ENCODE results near the gene MKX.
"Not testable (repeated sequence)": the region's sequence is repeated elsewhere in the genome, so short reads cannot be mapped to it uniquely, and the experiment has no call there.

Gene MKX

DNA sequence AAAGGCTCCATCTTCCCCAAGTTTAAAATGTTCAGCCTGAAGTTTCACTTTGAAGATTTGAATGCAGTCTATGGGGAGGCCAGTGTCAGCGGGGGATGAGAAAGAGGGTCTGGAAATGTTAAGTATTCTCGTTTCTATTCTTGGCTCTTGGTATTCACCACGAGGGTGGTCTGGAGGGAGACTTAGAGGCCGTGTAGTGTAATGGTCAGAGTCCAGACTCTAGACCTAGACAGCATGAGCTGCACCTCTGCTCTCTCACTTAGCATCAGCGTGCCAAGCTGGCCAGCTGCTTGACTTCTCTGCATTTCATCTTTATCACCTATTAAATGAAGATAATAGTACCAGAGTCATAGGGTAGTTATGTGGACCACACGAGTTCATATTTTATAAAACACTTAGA is 57.9 kb downstream of the MKX start:
- no peak for DNase-seq

DNA sequence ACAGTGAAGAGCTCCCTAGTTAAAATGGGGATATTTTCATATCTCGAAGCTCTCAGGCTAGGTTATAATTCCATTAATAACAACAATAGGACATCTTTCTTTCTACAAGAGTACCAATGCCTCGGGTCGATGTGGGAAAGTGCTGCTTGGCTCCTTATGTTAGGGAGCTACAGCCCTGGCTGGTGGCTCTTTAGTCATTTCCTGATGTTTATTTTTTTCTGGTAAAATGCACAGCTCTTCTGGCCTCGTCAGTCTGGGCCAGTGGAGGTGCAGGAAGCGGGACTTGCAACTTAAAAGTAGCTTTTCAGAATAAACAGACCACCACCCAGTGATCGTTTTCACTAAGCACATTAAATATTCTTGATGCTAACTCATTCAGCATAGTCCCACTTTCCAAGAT is 58.3 kb downstream of the MKX start:
- DNase-seq: no peak

DNA sequence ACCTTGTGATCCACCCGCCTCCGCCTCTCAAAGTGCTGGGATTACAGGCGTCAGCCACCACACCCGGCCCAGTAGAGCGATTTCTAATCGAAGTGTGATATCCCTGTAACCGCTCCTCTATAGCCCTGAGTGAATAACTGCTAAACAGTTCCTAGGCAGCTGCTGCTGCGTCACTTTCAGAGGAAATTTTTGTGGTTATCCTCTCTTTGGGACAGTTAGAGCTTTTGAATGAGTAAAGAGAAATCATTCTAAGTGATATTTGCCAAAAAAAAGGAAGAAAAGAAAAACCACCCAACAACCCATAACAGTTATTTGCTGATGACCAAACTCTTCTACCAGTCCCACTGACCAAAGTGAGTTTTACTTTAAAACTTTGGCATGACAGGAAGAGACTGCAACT is 59.9 kb downstream of the MKX start:
- DNase-seq: no peak

DNA sequence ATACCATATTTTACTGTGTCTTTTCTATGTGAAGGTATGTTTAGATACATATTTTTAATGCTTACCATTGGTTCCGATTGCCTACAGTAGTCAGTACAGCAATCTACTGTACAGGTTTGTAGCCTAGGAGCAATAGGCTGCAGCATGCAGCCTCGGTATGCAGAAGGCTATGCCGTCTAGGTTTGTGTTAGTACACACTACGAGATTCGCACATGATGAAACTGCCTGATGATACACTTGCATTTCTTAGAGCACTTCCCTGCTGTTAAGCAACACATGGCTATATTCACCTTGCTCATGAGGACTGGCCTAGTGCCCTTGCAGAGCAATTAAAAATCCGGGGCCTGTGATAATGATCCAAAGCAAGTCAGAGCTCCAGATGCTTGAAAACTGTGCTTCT is 62.4 kb downstream of the MKX start:
- DNase-seq: no peak

DNA sequence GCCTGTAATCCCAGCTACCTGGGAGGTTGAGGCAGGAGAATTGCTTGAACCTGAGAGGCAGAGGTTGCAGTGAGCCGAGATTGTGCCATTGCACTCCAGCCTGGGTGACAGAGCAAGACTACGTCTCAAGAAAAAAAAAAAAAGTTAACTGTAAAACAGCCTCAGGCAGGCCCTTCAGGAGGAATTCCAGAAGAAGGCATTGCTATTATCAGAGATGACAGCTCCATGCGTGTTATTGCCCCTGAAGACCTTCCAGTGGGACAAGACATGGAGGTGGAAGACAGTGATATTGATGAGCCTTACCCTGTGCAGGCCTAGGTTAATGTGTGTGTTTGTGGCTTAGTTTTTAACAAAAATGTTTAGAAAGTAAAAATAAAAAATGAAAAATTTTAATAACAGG is 63.8 kb downstream of the MKX start:
- not testable (repeated sequence) for DNase-seq

GRCh38 chr10:27680691-27681605 is 64.7 kb downstream of the MKX start:
- no peak for DNase-seq

DNA sequence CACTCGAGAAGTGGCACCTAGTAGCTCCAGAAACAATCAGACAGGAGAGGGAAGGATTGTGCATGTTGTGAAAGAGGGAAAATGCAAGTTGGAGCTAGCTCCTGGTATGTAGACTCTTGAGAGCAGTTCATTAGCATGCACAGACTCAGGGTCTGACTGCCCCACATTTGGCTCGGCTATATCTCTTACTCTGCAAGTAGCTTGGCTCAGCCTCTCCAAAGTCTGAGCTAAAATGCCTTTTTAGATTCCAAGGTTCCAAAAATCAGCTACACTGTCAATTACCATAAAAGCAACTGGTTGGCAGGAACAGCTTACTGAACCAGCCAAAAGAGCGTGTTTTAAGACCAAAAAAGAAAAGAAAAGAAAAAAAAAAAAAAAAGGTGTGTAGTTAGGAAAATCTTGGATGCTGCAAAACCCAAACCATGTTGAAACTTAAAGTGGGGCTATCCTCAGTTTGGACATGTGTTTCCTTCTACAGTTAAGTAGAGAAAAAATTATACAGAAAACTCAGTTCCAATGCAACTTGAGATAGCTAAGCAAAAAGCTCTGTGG is 65.5 kb downstream of the MKX start:
- no peak for DNase-seq

DNA sequence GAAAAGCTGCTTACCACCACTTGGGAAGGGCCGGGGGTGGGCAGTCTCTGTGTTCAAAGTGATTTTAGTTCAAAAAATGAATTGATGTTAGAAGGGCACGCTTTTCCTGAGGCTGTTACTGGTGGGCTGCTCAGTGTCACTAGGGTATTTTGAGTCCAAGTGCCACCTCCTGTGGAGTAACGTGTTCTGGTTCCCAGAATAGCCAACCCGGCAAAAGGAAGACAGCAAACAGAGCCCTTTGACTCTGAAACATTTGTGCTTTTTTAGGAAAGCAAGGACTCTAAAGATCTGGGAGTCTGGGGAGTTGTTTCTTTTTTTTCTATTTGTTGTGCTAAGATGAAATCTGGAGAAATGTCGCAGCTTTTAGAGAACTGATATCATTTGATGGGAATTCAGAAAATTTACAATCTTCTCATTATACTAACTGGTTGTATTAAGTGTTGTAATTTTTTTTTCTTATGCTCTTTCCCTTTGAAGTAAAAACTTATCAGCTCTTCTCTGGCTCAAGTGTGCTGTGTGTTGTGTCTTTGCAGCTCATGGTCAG is 66.2 kb downstream of the MKX start:
- DNase-seq: no peak

GRCh38 chr10:27678166-27678565 is 67.5 kb downstream of the MKX start:
- no peak for DNase-seq

GRCh38 chr10:27673065-27673464 is 72.6 kb downstream of the MKX start:
- no peak for DNase-seq

GRCh38 chr10:27671821-27672220 is 73.8 kb downstream of the MKX start:
- DNase-seq: no peak

GRCh38 chr10:27664461-27664860 is 81.2 kb downstream of the MKX start:
- DNase-seq: no peak

DNA sequence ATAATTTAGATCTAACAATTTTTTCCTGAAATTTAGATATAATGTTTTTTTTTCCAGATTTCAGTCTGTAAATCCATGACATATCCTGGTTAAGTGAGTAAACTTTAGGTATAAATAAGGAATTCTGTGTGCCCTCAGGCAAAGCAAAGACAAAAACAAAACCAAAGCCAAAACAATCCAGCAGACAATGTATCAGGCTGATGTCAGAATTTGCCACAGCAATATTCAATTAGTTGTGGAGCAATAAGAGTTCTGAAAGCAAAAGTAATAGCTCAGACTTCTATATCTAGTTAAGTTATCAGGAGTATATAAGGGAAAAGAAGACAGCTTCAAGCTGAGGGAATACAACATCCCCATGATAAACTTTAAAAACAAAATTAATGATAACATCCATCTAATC is 82.0 kb downstream of the MKX start:
- DNase-seq: no peak

- DNase-seq: no peak
Observed at GRCh38 chr10:27661514-27662286, 83.9 kb downstream of the MKX start.

GRCh38 chr10:27660711-27661110 is 84.9 kb downstream of the MKX start:
- no peak for DNase-seq

- no peak for DNase-seq
Observed at GRCh38 chr10:27660268-27660667, 85.4 kb downstream of the MKX start.

- no peak for DNase-seq
Observed at GRCh38 chr10:27659786-27660185, 85.8 kb downstream of the MKX start.

- no peak for DNase-seq
Observed at GRCh38 chr10:27658788-27659187, 86.8 kb downstream of the MKX start.

GRCh38 chr10:27655296-27655695 is 90.3 kb downstream of the MKX start:
- no peak for DNase-seq

- no peak for DNase-seq
Observed at GRCh38 chr10:27654284-27654683, 91.3 kb downstream of the MKX start.

DNA sequence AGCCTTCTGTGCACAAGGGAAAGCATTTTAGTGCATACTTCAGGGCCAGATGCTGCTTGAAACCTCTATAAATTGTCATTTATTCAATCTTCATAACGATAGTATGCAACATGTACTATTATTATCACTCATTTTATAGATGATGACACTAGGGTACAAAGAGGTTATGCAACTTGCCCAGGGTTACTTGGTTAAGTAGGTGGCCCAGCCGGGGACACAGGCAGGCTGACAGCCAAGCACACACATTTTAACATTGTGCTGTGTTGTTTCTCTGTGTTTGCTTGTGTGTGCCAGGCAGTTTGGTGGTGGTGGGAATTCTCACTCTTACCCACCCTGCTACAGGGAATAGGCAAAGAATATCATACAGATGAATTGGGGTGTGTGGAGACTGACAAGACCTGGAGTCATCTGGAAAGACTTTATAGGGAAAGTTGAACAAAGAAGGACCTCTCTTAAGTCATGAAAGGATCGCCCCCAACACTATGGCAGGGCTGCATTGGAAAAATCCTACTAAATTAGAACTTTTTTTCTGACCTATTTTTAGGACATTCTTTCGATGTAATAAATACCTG is 98.9 kb downstream of the MKX start:
- no peak for DNase-seq

- no peak for DNase-seq
Observed at GRCh38 chr10:27646194-27646593, 99.4 kb downstream of the MKX start.

DNA sequence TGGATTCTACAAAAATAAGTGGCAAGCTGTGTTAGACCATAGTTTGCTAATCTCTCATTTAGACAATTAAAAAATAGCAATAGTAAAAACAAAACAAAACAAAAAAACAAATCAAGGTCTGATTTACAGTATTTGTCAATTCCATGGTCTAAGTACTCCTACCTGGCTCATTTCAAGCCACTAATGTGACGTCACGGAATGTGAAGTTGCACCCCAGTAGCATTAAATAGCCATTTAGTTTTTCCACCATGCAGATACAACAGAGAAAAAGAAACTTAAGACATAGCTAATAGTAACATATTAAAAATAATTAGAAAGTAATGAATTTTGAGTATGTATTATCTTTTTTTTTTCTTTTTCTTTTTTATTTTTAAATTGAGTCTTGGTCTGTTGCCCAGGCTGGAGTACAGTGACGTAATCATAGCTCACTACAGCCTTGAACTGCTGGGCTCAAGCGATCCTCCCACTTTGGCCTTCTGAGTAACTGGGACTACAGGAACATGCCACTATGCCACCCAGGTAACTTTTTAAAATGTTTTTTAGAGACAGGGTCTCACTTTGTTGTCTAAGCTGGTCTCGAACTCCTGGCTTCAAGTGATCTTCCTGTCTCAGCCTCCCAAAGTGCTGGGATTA is 101.2 kb downstream of the MKX start:
- DNase-seq: no peak

Measured in NCI-H2029 treated with DMSO at 0.1 percent for 48 hours (cell line).